Measurements from ENCODE around the gene MAD1L1.
"Not testable (repeated sequence)": the region's sequence is repeated elsewhere in the genome, so short reads cannot be mapped to it uniquely, and the experiment has no call there.

MAD1L1 gene

GRCh38 chr7:1977059-1977875 lies 255.5 kb downstream of the MAD1L1 start:
- DNase-seq: no peak

GRCh38 chr7:1976521-1976920 lies 256.2 kb downstream of the MAD1L1 start:
- DNase-seq: not testable (repeated sequence)

GRCh38 chr7:1975581-1975980 lies 257.2 kb downstream of the MAD1L1 start:
- no peak for DNase-seq

- no peak for DNase-seq
Observed at GRCh38 chr7:1975179-1975578, 257.6 kb downstream of the MAD1L1 start.

- no peak for DNase-seq
Observed at GRCh38 chr7:1974290-1975101, 258.2 kb downstream of the MAD1L1 start.

GRCh38 chr7:1973321-1974251 lies 259.2 kb downstream of the MAD1L1 start:
- no peak for DNase-seq

- DNase-seq: no peak
Observed at GRCh38 chr7:1972744-1973143, 260.0 kb downstream of the MAD1L1 start.

GRCh38 chr7:1971946-1972654 lies 260.6 kb downstream of the MAD1L1 start:
- DNase-seq: no peak

- no peak for DNase-seq
Observed at GRCh38 chr7:1970895-1971294, 261.9 kb downstream of the MAD1L1 start.

GRCh38 chr7:1970285-1970660 lies 262.5 kb downstream of the MAD1L1 start:
- not testable (repeated sequence) for DNase-seq

GRCh38 chr7:1969459-1970284 lies 263.1 kb downstream of the MAD1L1 start:
- DNase-seq: no peak

- no peak for DNase-seq
Observed at GRCh38 chr7:1968397-1969111, 264.2 kb downstream of the MAD1L1 start.

GRCh38 chr7:1967512-1968396 lies 265.0 kb downstream of the MAD1L1 start:
- no peak for DNase-seq

- no peak for DNase-seq
Observed at GRCh38 chr7:1966631-1967200, 266.0 kb downstream of the MAD1L1 start.

GRCh38 chr7:1965579-1966294 lies 267.0 kb downstream of the MAD1L1 start:
- DNase-seq: no peak

GRCh38 chr7:1964913-1965578 lies 267.7 kb downstream of the MAD1L1 start:
- DNase-seq: no peak

- no peak for DNase-seq
Observed at GRCh38 chr7:1964211-1964912, 268.4 kb downstream of the MAD1L1 start.
